Hepatocyte (in vitro differentiated cells): ENCODE results near the gene FGD4. TPM values are rescaled to one million over a fixed set of nuclear protein-coding genes. Genes with fewer than 3 reads are reported as not detected.

Source experiments
- DNase-seq: peaks from one replicate; pipeline ENCODE4 v3.0.0-alpha.2; 2016; ENCODE audit warnings: low spot score
- H2AFZ ChIP-seq: fragments of 200-600 bp; sonication (generic); 2 replicates; pipeline ENCODE4 v1.6.0; 2016; ENCODE audit warnings: antibody characterized with exemption, mild to moderate bottlenecking
- H3K27ac ChIP-seq: fragments of 200-600 bp; sonication (generic); 2 replicates; pipeline ENCODE4 v1.5.1; 2016; ENCODE audit warnings: mild to moderate bottlenecking
- H3K27me3 ChIP-seq: fragments of 200-600 bp; sonication (generic); 2 replicates; pipeline ENCODE4 v1.6.1; 2016
- H3K36me3 ChIP-seq: fragments of 200-600 bp; sonication (generic); replicated peaks from 2 replicates; pipeline ENCODE4 v1.5.1; 2016; ENCODE audit warnings: low read depth; ENCODE audit not compliant: insufficient read depth
- H3K4me1 ChIP-seq: fragments of 200-600 bp; sonication (generic); 2 replicates; pipeline ENCODE4 v1.5.1; 2016; ENCODE audit warnings: mild to moderate bottlenecking, moderate library complexity; ENCODE audit not compliant: insufficient read depth
- H3K4me2 ChIP-seq: fragments of 200-600 bp; sonication (generic); 2 replicates; pipeline ENCODE4 v1.6.0; 2016
- H3K4me3 ChIP-seq: fragments of 200-600 bp; sonication (generic); 2 replicates; pipeline ENCODE4 v1.5.1; 2016; ENCODE audit warnings: mild to moderate bottlenecking
- H3K79me2 ChIP-seq: fragments of 200-600 bp; sonication (generic); 2 replicates; pipeline ENCODE4 v1.6.0; 2017; ENCODE audit warnings: mild to moderate bottlenecking
- H3K9me2 ChIP-seq: fragments of 200-600 bp; sonication (generic); replicated peaks from 2 replicates; pipeline ENCODE4 v1.6.0; 2017; ENCODE audit warnings: mild to moderate bottlenecking; ENCODE audit not compliant: insufficient read depth
- H3K9me3 ChIP-seq: fragments of 200-600 bp; sonication (generic); 2 replicates; pipeline ENCODE4 v1.5.1; 2016; ENCODE audit warnings: low read depth, mild to moderate bottlenecking
- H4K20me1 ChIP-seq: fragments of 200-600 bp; sonication (generic); 2 replicates; pipeline ENCODE4 v1.6.0; 2016; ENCODE audit warnings: mild to moderate bottlenecking; ENCODE audit not compliant: insufficient read depth, poor library complexity, severe bottlenecking
- CTCF ChIP-seq: fragments of 200-600 bp; sonication (generic); IDR thresholded peaks from 2 replicates; pipeline ENCODE4 v1.5.1; 2016; ENCODE audit warnings: antibody characterized with exemption, mild to moderate bottlenecking; ENCODE audit not compliant: poor library complexity
- EZH2 ChIP-seq: fragments of 200-600 bp; sonication (generic); IDR thresholded peaks from 2 replicates; pipeline ENCODE4 v1.6.1; 2016; ENCODE audit warnings: antibody characterized with exemption, mild to moderate bottlenecking, borderline replicate concordance
- EZH2phosphoT487 ChIP-seq: fragments of 200-600 bp; sonication (generic); IDR thresholded peaks from one replicate; pipeline ENCODE4 v1.6.1; 2018; ENCODE audit warnings: antibody characterized with exemption, mild to moderate bottlenecking, low read depth, moderate library complexity; ENCODE audit not compliant: unreplicated experiment, severe bottlenecking
- WGBS: methylation state at CpG from one replicate; pipeline ENCODE4 v1.1.6; 2016; ENCODE audit warnings: low lambda C conversion rate; ENCODE audit errors: missing lambda C conversion rate; 5-methylcytosine and 5-hydroxymethylcytosine counted together
- polyA plus RNA-seq: library from polyadenylated mRNA; unstranded; fragments of >200 nt; fragmentation: Nextera tagmentation; extraction: Ambion mirVana; gene quantifications from 2 replicates; pipeline ENCODE4 v1.2.1, GENCODE V29; 2016
- total RNA-seq: library from RNA; depleted of rRNA; stranded (reverse); fragments of >200 nt; gene quantifications from 2 replicates; pipeline ENCODE4 v1.2.3, GENCODE V29; 2014

Gene FGD4
- total and polyA plus RNA-seq, 2 experiments from 2014 or later = 15.2 to 41.5 TPM

GRCh38 chr12:32467959-32468863 is 68.9 kb downstream of the FGD4 start:
- WGBS = 90% methylated on average over 10 of the region's 10 CpGs
- H3K36me3 ChIP-seq = no peaks in the 10 kb centered on the region
- DNase-seq = no peak

GRCh38 chr12:32470936-32471470 is 71.6 kb downstream of the FGD4 start:
- H3K4me2 ChIP-seq = no peak overlapping the region
- no peaks in the 10 kb centered on the region for H3K4me1 ChIP-seq
- H3K27ac ChIP-seq = peak overlapping the region; percentile 68
- TF ChIP-seq EZH2phosphoT487 (no peak), EZH2 (no peak), CTCF (no peak)
- H2AFZ ChIP-seq = no peak overlapping the region
- H3K27me3 ChIP-seq = no peaks in the 10 kb centered on the region
- no peaks in the 10 kb centered on the region for H3K36me3 ChIP-seq
- H3K9me2 ChIP-seq = no peaks in the 10 kb centered on the region
- WGBS = 87% methylated on average over 3 of the region's 3 CpGs
- H3K4me3 ChIP-seq = no peak overlapping the region
- H4K20me1 ChIP-seq = no peaks in the 10 kb centered on the region
- peaks cover 40% of the 10 kb centered on the region for H3K79me2 ChIP-seq
- no peaks in the 10 kb centered on the region for H3K9me3 ChIP-seq
- no peak for DNase-seq

More at GRCh38 chr12:32467959-32468863, 68.9 kb downstream of the FGD4 start:
- Histone ChIP-seq H3K27me3 (no peaks in the 10 kb centered on the region), H4K20me1 (no peaks in the 10 kb centered on the region), H3K4me1 (no peaks in the 10 kb centered on the region), H2AFZ (no peak overlapping the region), H3K9me3 (no peaks in the 10 kb centered on the region), H3K9me2 (no peaks in the 10 kb centered on the region), H3K79me2 (peaks cover 60% of the 10 kb centered on the region), H3K27ac (no peak overlapping the region), H3K4me3 (no peak overlapping the region), H3K4me2 (no peak overlapping the region)
- TF ChIP-seq EZH2phosphoT487 = no peak
- no peak for TF ChIP-seq EZH2
- TF ChIP-seq CTCF = no peak

- H3K9me2 ChIP-seq = no peaks in the 10 kb centered on the region
- H3K27me3 ChIP-seq = no peaks in the 10 kb centered on the region
- DNase-seq = no peak
- no peak overlapping the region for H3K4me3 ChIP-seq
- 78% methylated on average over 1 of the region's 1 CpG for WGBS
- H3K27ac ChIP-seq = peak overlapping the region; percentile 68
- H3K79me2 ChIP-seq = peaks cover 37% of the 10 kb centered on the region
- H3K36me3 ChIP-seq = no peaks in the 10 kb centered on the region
- TF ChIP-seq EZH2phosphoT487 (no peak), EZH2 (no peak), CTCF (no peak)
- H4K20me1 ChIP-seq = no peaks in the 10 kb centered on the region
- H2AFZ ChIP-seq = no peak overlapping the region
- no peaks in the 10 kb centered on the region for H3K9me3 ChIP-seq
- no peak overlapping the region for H3K4me2 ChIP-seq
- no peaks in the 10 kb centered on the region for H3K4me1 ChIP-seq
Observed at GRCh38 chr12:32471591-32472001, 72.2 kb downstream of the FGD4 start.
